IMR-90 (cell line): ENCODE results near the gene HIVEP1. TPM values are rescaled to one million over a fixed set of nuclear protein-coding genes. Genes with fewer than 3 reads are reported as not detected.

Source experiments
- ATAC-seq: fragments of 200-7000 bp; cut with Tn5 transposase; 2 replicates; pipeline ENCODE4 v1.9.1; 2020; ENCODE audit warnings: low read depth, mild to moderate bottlenecking, moderate library complexity
- BruUV-seq: library from RNA; stranded (reverse); fragments of 400-500 nt; replicated peaks from 2 replicates; lab custom pipeline; 2021; lab: Mats Ljungman, UMichigan
- CTCF ChIA-PET: fragments of 300-600 bp; formaldehyde crosslinking; extraction: SDS; loops from one replicate; lab custom pipeline; 2021; ENCODE audit warnings: antibody characterized with exemption; lab: Yijun Ruan, JAX
- POLR2A ChIA-PET: fragments of 300-600 bp; sonication (Branson Sonifier 250); formaldehyde crosslinking; loops from one replicate; lab custom pipeline; 2022; ENCODE audit warnings: antibody characterized with exemption; ENCODE audit not compliant: unreplicated experiment; lab: Charles Lee
- DNase-seq: peaks from one replicate; pipeline ENCODE4 v3.0.0; 2013
- H2AFZ ChIP-seq: replicated peaks from 2 replicates; pipeline ENCODE3; 2013; ENCODE audit warnings: low read length, mild to moderate bottlenecking; ENCODE audit not compliant: poor library complexity
- H2AK5ac ChIP-seq: 2 replicates; pipeline ENCODE4 v1.6.1; 2013; ENCODE audit warnings: low read depth, low read length, inconsistent platforms
- H2AK9ac ChIP-seq: replicated peaks from 2 replicates; pipeline ENCODE3; 2013; ENCODE audit warnings: mild to moderate bottlenecking, low read depth, low read length, moderate library complexity; ENCODE audit not compliant: poor library complexity
- H2BK120ac ChIP-seq: 2 replicates; pipeline ENCODE4 v1.6.1; 2013; ENCODE audit warnings: low read depth, low read length, inconsistent platforms
- H2BK15ac ChIP-seq: 3 replicates; pipeline ENCODE4 v1.6.1; 2013; ENCODE audit warnings: low read depth, low read length, inconsistent platforms
- H2BK20ac ChIP-seq: 2 replicates; pipeline ENCODE4 v1.6.1; 2013; ENCODE audit warnings: low read depth, mild to moderate bottlenecking, inconsistent platforms, low read length, moderate library complexity
- H2BK5ac ChIP-seq: 2 replicates; pipeline ENCODE4 v1.6.1; 2013; ENCODE audit warnings: mild to moderate bottlenecking, low read depth, low read length, inconsistent platforms; ENCODE audit not compliant: poor library complexity, severe bottlenecking
- H3K14ac ChIP-seq: replicated peaks from 2 replicates; pipeline ENCODE4 v1.6.1; 2013; ENCODE audit warnings: low read depth, low read length, inconsistent platforms
- H3K18ac ChIP-seq: 2 replicates; pipeline ENCODE4 v1.6.1; 2013; ENCODE audit warnings: low read depth, low read length, control low read depth
- H3K23ac ChIP-seq: 2 replicates; pipeline ENCODE4 v1.6.1; 2013; ENCODE audit warnings: low read depth, low read length, inconsistent platforms
- H3K27ac ChIP-seq: 2 replicates; pipeline ENCODE4 v1.5.1; 2013; ENCODE audit warnings: mild to moderate bottlenecking, control low read depth, low read length; ENCODE audit not compliant: insufficient read depth
- H3K27me3 ChIP-seq: 2 replicates; pipeline ENCODE4 v1.6.1; 2013; ENCODE audit warnings: low read length; ENCODE audit not compliant: control insufficient read depth, insufficient read depth
- H3K36me3 ChIP-seq: 2 replicates; pipeline ENCODE4 v1.6.1; 2013; ENCODE audit warnings: low read length, mixed read lengths; ENCODE audit not compliant: control insufficient read depth, insufficient read depth
- H3K4ac ChIP-seq: 2 replicates; pipeline ENCODE4 v1.6.1; 2013; ENCODE audit warnings: low read depth, low read length, inconsistent platforms
- H3K4me1 ChIP-seq: 2 replicates; pipeline ENCODE4 v1.6.1; 2013; ENCODE audit warnings: low read length, mixed read lengths; ENCODE audit not compliant: control insufficient read depth, insufficient read depth
- H3K4me2 ChIP-seq: 2 replicates; pipeline ENCODE4 v1.6.1; 2013; ENCODE audit warnings: low read depth, mild to moderate bottlenecking, control low read depth, low read length, moderate library complexity
- H3K4me3 ChIP-seq: 2 replicates; pipeline ENCODE4 v1.5.1; 2013; ENCODE audit warnings: low read depth, mild to moderate bottlenecking, control low read depth, low read length, moderate library complexity; ENCODE audit not compliant: insufficient read depth
- H3K56ac ChIP-seq: 2 replicates; pipeline ENCODE4 v1.6.1; 2013; ENCODE audit warnings: low read length, inconsistent platforms; ENCODE audit not compliant: insufficient read depth; ENCODE audit errors: extremely low read depth
- H3K79me1 ChIP-seq, 2 experiments: 2 replicates each; pipeline ENCODE4 v1.6.1; 2013; ENCODE audit warnings: low read length in 2 of 2, inconsistent platforms in 1 of 2, low read depth in 1 of 2
- H3K9ac ChIP-seq: 2 replicates; pipeline ENCODE4 v1.6.1; 2013; ENCODE audit warnings: low read depth, low read length, control low read depth
- H3K9me1 ChIP-seq: 2 replicates; pipeline ENCODE4 v1.6.1; 2013; ENCODE audit warnings: low read length, inconsistent platforms; ENCODE audit not compliant: insufficient read depth
- H3K9me3 ChIP-seq: 2 replicates; pipeline ENCODE4 v1.6.1; 2013; ENCODE audit warnings: low read length; ENCODE audit not compliant: control insufficient read depth, insufficient read depth
- H4K20me1 ChIP-seq: 2 replicates; pipeline ENCODE4 v1.6.1; 2013; ENCODE audit warnings: low read length, inconsistent platforms; ENCODE audit not compliant: insufficient read depth
- H4K5ac ChIP-seq: 2 replicates; pipeline ENCODE4 v1.6.1; 2013; ENCODE audit warnings: mild to moderate bottlenecking, low read depth, low read length, control low read depth
- H4K8ac ChIP-seq, 2 experiments: 2 replicates each; pipeline ENCODE4 v1.6.1; 2013; ENCODE audit warnings: low read depth in 2 of 2, low read length in 2 of 2, control low read depth in 1 of 2, inconsistent platforms in 1 of 2
- H4K91ac ChIP-seq: 2 replicates; pipeline ENCODE4 v1.6.1; 2013; ENCODE audit warnings: low read depth, low read length, inconsistent platforms; ENCODE audit not compliant: insufficient read depth
- BHLHE40 ChIP-seq: fragments of 150-350 bp; IDR thresholded peaks from 2 replicates; pipeline ENCODE4 v1.6.1; 2016; ENCODE audit warnings: mild to moderate bottlenecking, low read depth, low read length
- CEBPB ChIP-seq: IDR thresholded peaks from 2 replicates; pipeline ENCODE4 v1.6.1; 2012; ENCODE audit warnings: low read depth, low read length, improper control_type of control experiment
- CHD1 ChIP-seq: IDR thresholded peaks from 2 replicates; pipeline ENCODE4 v1.6.1; 2012; ENCODE audit warnings: low read depth, low read length, improper control_type of control experiment
- MAFK ChIP-seq: IDR thresholded peaks from 2 replicates; pipeline ENCODE4 v1.6.1; 2012; ENCODE audit warnings: low read depth, low read length, improper control_type of control experiment
- MXI1 ChIP-seq: IDR thresholded peaks from 2 replicates; pipeline ENCODE4 v1.6.1; 2012; ENCODE audit warnings: low read depth, mild to moderate bottlenecking, low read length, moderate library complexity, borderline replicate concordance
- NFE2L2 ChIP-seq: fragments of 150-350 bp; IDR thresholded peaks from 2 replicates; pipeline ENCODE4 v1.6.1; 2016; ENCODE audit warnings: low read depth, mild to moderate bottlenecking, low read length
- POLR2A ChIP-seq: IDR thresholded peaks from 2 replicates; pipeline ENCODE4 v1.6.1; 2012; ENCODE audit warnings: mild to moderate bottlenecking, low read depth, low read length
- RCOR1 ChIP-seq: IDR thresholded peaks from 2 replicates; pipeline ENCODE4 v1.6.1; 2012; ENCODE audit warnings: mild to moderate bottlenecking, low read length, improper control_type of control experiment; ENCODE audit not compliant: insufficient replicate concordance
- RFX5 ChIP-seq: IDR thresholded peaks from 2 replicates; pipeline ENCODE4 v1.8.0; 2012; ENCODE audit warnings: low read depth, mild to moderate bottlenecking, low read length, moderate library complexity
- WGBS, 2 experiments: methylation state at CpG; one replicate each; pipeline versions ENCODE4 v1.1.5 to v1.1.7; 2013; ENCODE audit warnings: missing lambda C conversion rate in 2 of 2; ENCODE audit not compliant: insufficient read length in 1 of 2; ENCODE audit errors: extremely low coverage in 2 of 2; 5-methylcytosine and 5-hydroxymethylcytosine counted together
- dilution Hi-C: fragments of 300-500 bp; cut with HindIII; formaldehyde crosslinking; loops from one replicate; pipeline ENCODE4 v1.14.3; 2018; ENCODE audit warnings: low sequenced_read_pairs; ENCODE audit not compliant: unreplicated experiment
- in situ Hi-C: fragments of 300-500 bp; cut with MboI; formaldehyde crosslinking; loops from 3 replicates; pipeline ENCODE4 v1.14.3; 2019; ENCODE audit warnings: low sequenced_read_pairs, inconsistent platforms, mixed read lengths
- intact Hi-C: fragments of 100-400 bp; cut with micrococcal nuclease; formaldehyde crosslinking; loops from 2 replicates; pipeline ENCODE4 v1.10.0; 2022
- polyA plus RNA-seq, 3 experiments: library from polyadenylated mRNA; depleted of rRNA; stranded (reverse); fragments of >200 nt; gene quantifications; 2 replicates each; pipeline ENCODE4 v1.2.3, GENCODE V29; 2012; ENCODE audit warnings: low replicate concordance in 1 of 3
- total RNA-seq: library from RNA; depleted of rRNA; stranded (reverse); fragments of >200 nt; gene quantifications from 2 replicates; pipeline ENCODE4 v1.2.3, GENCODE V29; 2012
- TF ChIP-seq, protein P1 (sequence below): fragments of 150-350 bp; IDR thresholded peaks from 2 replicates; pipeline ENCODE4 v1.6.1; 2017; ENCODE audit warnings: mild to moderate bottlenecking, antibody characterized with exemption, low read length, low read depth
- TF ChIP-seq, protein P2 (sequence below): fragments of 150-350 bp; IDR thresholded peaks from 2 replicates; pipeline ENCODE4 v1.6.1; 2016; ENCODE audit warnings: low read depth, mild to moderate bottlenecking, low read length, moderate library complexity, borderline replicate concordance

HIVEP1 gene
- total and polyA plus RNA-seq, 2 of the 4 experiments (the other 2 are of a cell fraction) = 13.0 to 17.2 TPM

DNA sequence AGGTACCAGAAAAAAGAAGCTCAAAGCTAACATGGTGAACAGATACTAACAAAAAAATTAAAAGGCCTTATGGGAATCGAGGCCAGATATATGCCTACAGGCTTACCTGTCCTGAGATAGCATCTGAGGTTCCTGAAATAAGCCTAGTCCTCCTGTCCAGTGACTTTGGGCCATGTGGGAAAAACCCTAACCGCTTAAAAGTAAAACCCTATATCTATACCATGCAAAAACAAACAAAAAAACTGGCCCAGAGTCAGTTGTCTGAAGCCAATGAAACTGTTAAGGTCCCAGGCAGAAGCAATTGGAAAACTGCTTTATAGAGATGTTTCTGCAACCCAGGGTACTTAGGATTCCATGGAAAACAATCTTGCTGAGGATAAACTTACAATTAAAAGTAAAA is 122.9 kb downstream of the HIVEP1 start:
- no peak overlapping the region for H2AFZ ChIP-seq
- peaks cover 12% of the 10 kb centered on the region for H3K9me1 ChIP-seq
- H4K20me1 ChIP-seq = no peaks in the 10 kb centered on the region; the same call in 1 of the 2 replicates
- peaks cover 4% of the 10 kb centered on the region for H3K4me1 ChIP-seq
- no peaks in the 10 kb centered on the region for H3K27me3 ChIP-seq
- dilution Hi-C loops (no loop called here), in situ Hi-C loops (no loop called here), intact Hi-C loops (loop anchor here (5.0 kb wide), 1 partner anchor 123 kb away; the partner anchor contains the start of gene HIVEP1)
- H3K36me3 ChIP-seq = peaks cover 14% of the 10 kb centered on the region
- ChIA-PET CTCF (no interaction called here), POLR2A (no interaction called here)
- DNase-seq = no peak
- no peak overlapping the region for H2BK5ac ChIP-seq
- no peak for TF ChIP-seq CEBPB
- no peak for TF ChIP-seq NFE2L2
- TF ChIP-seq, protein P1, sequence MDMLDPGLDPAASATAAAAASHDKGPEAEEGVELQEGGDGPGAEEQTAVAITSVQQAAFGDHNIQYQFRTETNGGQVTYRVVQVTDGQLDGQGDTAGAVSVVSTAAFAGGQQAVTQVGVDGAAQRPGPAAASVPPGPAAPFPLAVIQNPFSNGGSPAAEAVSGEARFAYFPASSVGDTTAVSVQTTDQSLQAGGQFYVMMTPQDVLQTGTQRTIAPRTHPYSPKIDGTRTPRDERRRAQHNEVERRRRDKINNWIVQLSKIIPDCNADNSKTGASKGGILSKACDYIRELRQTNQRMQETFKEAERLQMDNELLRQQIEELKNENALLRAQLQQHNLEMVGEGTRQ = no peak
- no peak for TF ChIP-seq CHD1
- no peak for TF ChIP-seq BHLHE40
- TF ChIP-seq RCOR1 = no peak
- no peak for TF ChIP-seq MXI1
- no peak for TF ChIP-seq RFX5
- no peak for TF ChIP-seq MAFK
- TF ChIP-seq, protein P2, sequence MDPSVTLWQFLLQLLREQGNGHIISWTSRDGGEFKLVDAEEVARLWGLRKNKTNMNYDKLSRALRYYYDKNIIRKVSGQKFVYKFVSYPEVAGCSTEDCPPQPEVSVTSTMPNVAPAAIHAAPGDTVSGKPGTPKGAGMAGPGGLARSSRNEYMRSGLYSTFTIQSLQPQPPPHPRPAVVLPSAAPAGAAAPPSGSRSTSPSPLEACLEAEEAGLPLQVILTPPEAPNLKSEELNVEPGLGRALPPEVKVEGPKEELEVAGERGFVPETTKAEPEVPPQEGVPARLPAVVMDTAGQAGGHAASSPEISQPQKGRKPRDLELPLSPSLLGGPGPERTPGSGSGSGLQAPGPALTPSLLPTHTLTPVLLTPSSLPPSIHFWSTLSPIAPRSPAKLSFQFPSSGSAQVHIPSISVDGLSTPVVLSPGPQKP = no peak
- no peak for TF ChIP-seq POLR2A
- H3K79me1 ChIP-seq = peaks cover 6 to 23% of the 10 kb centered on the region in 2 experiments
- no peaks in the 10 kb centered on the region for H3K9me3 ChIP-seq
- no peak overlapping the region for H3K56ac ChIP-seq
- no peak overlapping the region for H2BK15ac ChIP-seq
- H3K4ac ChIP-seq = no peak overlapping the region
- H3K14ac ChIP-seq = no peak overlapping the region
- H2AK9ac ChIP-seq = no peak overlapping the region
- no peak overlapping the region for H3K4me2 ChIP-seq
- H4K5ac ChIP-seq = no peak overlapping the region
- no peak for ATAC-seq
- H3K9ac ChIP-seq = no peak overlapping the region
- no peak overlapping the region for H2AK5ac ChIP-seq
- H4K91ac ChIP-seq = no peak overlapping the region
- H2BK120ac ChIP-seq = no peak overlapping the region
- no peak overlapping the region for H3K27ac ChIP-seq
- BruUV-seq = no TSS peak
- no peak overlapping the region for H3K4me3 ChIP-seq
- H3K18ac ChIP-seq = no peak overlapping the region
- no peak overlapping the region for H3K23ac ChIP-seq
- WGBS, 2 experiments = no CpG with 5 or more reads among the region's 2 CpGs
- no peak overlapping the region for H4K8ac ChIP-seq
- no peak overlapping the region for H2BK20ac ChIP-seq
